C4-2B (cell line): ENCODE results near the gene PURA.

Source experiments
- CTCF ChIP-seq: fragments of 450-650 bp; conservative IDR thresholded peaks from 2 replicates; pipeline ENCODE4 v1.5.1; 2017; ENCODE audit warnings: mild to moderate bottlenecking
- ZFX ChIP-seq: fragments of 450-650 bp; IDR thresholded peaks from 2 replicates; pipeline ENCODE4 v1.6.1; 2017

- TF ChIP-seq CTCF (no peak), ZFX (no peak)
Observed at GRCh38 chr5:140113180-140113698, 670 bp upstream of the PURA start.
